PFSK-1 (cell line): ENCODE results near the gene CYYR1.

Experiments used
- SIN3A ChIP-seq: IDR thresholded peaks from 2 replicates; pipeline ENCODE4 v1.6.1; 2012; ENCODE audit warnings: mild to moderate bottlenecking, low read length, moderate library complexity, borderline replicate concordance; ENCODE audit not compliant: insufficient read depth
- TF ChIP-seq, protein P1 (sequence below), 2 experiments: IDR thresholded peaks; 2 replicates each; pipeline versions ENCODE4 v1.6.1 to v1.8.0; 2011 to 2012; ENCODE audit warnings: low read depth in 2 of 2, low read length in 2 of 2, control low read depth in 1 of 2, inconsistent platforms in 1 of 2, mild to moderate bottlenecking in 1 of 2, moderate library complexity in 1 of 2; ENCODE audit not compliant: insufficient read depth in 1 of 2

DNA sequence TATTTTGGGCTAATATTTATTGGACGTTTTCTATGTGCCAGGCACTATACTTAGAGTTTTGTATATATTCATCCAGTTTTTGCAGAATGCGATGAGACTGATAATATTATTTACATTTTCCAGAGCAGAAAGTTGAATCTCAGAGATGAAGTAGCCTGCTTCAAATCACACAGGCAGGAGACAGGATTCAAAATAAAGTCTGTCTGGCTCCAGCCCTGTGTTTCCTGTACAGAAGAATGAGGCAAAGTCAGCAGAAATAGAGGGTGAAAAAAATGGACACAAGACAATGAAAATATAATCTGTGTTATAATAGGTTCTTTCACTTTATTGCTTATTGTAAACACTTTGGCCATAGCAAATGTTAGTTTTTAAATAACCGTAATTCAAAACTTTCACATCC lies 107.2 kb downstream of the CYYR1 start:
- TF ChIP-seq SIN3A: no peak
- TF ChIP-seq, protein P1, sequence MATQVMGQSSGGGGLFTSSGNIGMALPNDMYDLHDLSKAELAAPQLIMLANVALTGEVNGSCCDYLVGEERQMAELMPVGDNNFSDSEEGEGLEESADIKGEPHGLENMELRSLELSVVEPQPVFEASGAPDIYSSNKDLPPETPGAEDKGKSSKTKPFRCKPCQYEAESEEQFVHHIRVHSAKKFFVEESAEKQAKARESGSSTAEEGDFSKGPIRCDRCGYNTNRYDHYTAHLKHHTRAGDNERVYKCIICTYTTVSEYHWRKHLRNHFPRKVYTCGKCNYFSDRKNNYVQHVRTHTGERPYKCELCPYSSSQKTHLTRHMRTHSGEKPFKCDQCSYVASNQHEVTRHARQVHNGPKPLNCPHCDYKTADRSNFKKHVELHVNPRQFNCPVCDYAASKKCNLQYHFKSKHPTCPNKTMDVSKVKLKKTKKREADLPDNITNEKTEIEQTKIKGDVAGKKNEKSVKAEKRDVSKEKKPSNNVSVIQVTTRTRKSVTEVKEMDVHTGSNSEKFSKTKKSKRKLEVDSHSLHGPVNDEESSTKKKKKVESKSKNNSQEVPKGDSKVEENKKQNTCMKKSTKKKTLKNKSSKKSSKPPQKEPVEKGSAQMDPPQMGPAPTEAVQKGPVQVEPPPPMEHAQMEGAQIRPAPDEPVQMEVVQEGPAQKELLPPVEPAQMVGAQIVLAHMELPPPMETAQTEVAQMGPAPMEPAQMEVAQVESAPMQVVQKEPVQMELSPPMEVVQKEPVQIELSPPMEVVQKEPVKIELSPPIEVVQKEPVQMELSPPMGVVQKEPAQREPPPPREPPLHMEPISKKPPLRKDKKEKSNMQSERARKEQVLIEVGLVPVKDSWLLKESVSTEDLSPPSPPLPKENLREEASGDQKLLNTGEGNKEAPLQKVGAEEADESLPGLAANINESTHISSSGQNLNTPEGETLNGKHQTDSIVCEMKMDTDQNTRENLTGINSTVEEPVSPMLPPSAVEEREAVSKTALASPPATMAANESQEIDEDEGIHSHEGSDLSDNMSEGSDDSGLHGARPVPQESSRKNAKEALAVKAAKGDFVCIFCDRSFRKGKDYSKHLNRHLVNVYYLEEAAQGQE (IDR thresholded peaks at IDR 0.05; ENCODE audit: insufficient read depth in 1 of 2, low read depth in 2 of 2, low read length in 2 of 2): no peak
